Activated gamma-delta T cell treated with Interleukin-2 at 50 U/mL for 16 hours (primary cell): ENCODE measurements around the gene TEN1.
A peak's percentile ranks its signal among the peaks of the same experiment; 100 is the strongest.

ENCODE experiments used
- DNase-seq: peaks from one replicate; pipeline ENCODE4 v3.0.0-alpha.2; 2020

The TEN1 gene

DNA sequence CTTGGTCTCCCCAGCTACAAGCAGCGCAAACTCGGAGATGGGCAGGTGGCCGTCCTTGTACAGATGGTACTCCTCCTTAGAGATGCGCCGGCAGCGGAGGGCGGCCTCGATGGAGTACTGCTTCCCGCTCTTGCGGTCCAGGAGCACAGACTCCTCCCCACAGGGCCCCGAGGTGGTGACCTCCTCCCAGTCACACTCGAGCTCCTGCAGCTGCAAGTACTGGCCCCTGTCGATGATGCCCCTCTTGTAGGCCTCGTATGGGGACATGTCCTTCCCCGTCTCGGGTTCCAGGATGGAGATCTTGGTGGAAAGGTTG is 28.8 kb downstream of the TEN1 start:
- no peak for DNase-seq

GRCh38 chr17:76008208-76008607 is 29.2 kb downstream of the TEN1 start:
- DNase-seq, result no peak

DNA sequence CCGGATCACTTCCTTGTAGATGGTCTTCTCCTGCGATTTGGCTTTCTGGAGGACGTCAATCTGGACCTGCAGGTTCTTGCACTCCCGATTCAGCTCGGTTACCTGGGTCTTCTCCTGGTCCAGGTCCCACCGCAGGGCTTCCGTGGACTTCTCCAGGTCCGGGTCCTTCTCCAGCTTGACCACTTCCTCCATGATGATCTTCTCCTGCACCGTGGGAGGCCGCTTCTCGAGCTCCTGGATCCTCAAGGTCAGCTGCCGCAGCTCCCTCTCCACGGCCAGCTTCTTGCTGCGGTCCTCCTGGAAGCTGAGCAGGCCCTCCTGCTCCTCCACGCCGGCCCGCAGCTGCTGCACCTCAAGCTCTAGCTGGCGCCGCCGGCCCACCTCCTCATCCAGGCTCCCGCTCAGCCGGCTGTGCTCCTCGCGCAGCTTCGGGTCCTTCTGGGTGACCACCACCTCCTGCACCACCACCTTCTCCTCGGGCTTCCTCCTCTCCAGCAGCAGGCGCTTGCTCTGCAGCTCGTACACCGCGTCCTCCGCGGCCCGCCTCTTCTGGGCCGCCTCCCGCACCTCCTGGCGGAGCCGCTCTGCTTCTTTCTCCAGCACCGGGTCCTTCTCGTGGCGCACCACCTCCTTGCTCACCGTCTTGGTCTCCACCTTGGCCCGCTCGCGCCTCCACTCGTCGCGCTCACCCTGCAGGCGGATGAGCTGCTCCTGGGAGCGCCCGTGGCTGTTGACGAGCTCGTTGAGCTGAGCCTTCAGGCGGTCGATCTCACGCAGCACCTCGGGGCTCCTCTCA is 29.8 kb downstream of the TEN1 start:
- no peak for DNase-seq

- DNase-seq, result no peak
Observed at GRCh38 chr17:76009447-76009846, 30.4 kb downstream of the TEN1 start.

GRCh38 chr17:76009969-76010661 is 31.1 kb downstream of the TEN1 start:
- DNase-seq, result no peak

DNA sequence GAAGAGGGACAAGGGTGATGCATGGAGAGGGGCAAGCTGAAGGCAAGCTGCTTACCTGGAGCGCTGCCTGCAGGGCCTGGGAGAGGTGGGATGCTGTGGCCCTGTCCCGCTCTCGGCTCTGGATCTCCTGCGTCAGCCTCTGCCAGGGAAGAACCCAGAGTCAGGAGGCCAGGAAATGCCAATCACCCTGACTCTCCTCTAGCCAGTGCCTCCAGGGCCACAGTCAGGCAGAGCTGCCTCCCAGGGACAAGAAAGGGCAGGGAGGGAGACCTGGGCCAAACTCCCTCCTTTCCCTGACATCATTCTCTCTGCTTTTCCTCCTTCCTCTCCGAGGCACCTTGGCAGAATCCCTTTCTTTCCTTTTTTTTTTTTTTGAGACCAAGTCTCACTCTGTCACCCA is 32.9 kb downstream of the TEN1 start:
- no peak for DNase-seq

DNA sequence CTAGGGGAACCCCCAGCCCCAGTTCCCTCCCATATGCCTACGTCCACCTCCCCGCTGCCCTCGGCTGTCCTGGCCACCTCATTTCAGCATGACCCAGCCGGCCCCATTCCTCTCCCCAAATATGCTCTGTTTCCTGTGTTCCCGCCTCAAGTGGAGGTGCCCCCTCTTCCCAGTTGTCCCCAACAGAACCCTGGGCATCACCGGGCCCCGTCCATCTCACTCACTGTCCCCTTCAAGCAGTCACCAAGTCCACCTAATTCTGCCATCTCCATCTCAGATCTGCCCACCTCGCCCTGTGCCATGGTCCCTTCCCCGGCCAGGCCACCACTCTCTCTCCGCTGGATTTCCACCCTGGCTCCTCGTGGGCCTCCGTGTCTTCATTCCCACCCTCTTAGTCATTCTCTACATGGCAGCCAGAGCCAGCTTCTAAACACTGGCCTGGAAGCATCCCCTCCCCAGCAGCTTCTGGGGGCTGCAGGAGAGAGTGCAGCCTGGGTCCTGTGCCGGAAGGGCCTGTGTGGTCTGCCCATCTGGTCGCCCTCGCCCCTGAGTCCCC is 34.4 kb downstream of the TEN1 start:
- DNase-seq, result no peak

GRCh38 chr17:76014100-76014924 is 35.3 kb downstream of the TEN1 start:
- peak; percentile 79 for DNase-seq

DNA sequence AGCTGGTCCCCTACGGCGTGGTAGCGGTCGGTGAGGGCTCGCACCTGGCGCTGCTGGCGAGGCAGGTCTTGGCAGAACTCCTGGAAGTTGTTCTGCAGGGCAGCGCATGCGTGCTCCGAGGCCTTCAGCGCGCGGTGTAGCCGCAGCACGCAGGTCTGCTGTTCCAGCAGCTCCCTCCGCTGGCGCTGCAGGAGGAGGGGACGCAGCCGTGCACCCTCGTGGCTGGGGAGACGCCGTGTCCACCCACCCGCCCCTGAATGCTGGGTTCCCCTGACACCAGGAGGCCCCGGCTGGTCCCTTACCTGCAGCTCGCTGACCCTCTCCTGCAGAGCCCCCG is 35.9 kb downstream of the TEN1 start:
- DNase-seq, result no peak

DNA sequence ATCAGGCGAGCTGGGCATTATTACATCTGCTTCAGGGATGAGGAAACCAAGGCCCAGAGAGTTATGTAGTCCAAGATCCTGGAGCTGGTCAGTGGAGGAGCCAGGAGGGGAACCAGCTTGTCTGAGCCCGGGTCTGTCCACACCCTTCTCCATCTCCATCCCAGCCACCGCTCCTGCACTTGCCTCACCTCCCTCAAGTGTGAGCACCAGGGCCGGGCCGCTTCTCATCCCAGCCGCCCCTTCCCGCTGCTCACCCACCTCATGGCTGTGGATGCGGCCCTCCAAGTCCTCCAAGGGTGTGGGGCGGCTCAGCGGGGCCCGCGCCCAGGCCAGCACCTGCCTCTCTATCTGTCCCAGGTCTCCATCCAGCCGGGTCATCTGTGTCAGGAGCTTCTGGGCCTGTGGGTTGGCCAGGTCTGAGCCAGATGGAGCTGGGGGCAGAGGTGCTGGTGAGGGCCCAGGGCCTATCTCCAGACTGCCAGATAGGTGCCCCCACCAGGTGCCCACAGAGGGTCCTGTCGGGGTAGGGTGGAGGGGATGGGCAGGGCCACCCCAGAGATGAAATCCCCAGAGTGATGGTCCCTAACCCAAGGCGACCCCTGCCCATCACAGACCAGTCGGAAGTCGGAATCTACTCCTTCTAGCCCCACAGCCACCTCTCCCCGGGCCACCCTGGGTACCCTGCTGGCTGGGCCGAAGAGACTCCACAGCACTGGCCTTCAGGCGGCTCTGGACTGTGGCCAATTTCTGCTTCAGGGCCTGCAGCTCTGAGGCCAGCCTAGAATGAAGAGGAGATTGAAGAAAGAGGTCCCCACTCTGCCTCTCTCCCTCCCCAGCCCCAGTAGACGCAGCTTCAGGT is 38.7 kb downstream of the TEN1 start:
- DNase-seq, result no peak

GRCh38 chr17:76018340-76018680 is 39.3 kb downstream of the TEN1 start:
- DNase-seq, result no peak

GRCh38 chr17:76018801-76019200 is 39.8 kb downstream of the TEN1 start:
- no peak for DNase-seq

DNA sequence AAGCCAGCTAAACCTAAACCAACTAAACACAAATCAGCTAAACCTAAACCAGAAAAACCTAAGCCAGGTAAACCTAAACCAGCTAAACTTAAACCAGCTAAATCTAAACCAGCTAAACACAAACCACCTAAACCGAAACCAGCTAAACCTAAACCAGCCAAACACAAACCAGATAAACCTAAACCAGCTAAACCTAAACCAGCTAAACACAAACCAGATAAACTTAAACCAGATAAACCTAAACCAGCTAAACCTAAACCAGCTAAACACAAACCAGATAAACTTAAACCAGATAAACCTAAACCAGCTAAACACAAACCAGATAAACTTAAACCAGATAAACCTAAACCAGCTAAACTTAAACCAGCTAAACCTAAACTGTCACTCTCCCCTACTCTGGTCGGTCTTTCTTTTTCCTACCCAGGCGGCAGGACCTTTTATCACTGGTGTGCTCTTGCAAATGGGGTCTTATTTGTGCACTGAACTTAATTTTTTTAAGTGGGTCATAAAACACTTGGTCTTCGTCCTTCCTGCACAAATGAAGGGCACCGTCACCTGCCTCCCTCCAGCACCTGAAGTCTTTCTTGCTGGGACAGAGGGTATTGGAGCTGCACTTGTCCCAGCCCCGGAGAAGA is 40.9 kb downstream of the TEN1 start:
- DNase-seq, result no peak

DNA sequence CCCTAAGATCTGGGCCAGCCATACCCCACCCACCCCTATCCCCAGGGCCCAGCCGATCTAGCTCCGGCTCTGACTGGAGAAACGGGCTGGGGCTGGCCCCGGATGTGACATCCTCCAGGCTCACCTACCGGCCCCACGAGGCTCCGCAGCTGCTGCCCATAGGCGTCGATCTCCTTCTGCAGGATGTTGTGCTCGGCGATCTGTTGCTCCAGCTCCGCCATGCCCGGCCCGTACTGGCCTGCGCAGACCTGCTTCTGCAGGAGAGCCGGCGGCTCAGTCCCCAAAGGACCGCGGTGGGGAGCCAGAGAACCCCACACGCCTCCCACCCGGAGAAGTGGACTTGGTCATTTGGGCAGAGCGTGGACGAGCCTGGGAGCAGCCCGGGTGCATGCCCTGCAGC is 43.2 kb downstream of the TEN1 start:
- DNase-seq, result no peak

DNA sequence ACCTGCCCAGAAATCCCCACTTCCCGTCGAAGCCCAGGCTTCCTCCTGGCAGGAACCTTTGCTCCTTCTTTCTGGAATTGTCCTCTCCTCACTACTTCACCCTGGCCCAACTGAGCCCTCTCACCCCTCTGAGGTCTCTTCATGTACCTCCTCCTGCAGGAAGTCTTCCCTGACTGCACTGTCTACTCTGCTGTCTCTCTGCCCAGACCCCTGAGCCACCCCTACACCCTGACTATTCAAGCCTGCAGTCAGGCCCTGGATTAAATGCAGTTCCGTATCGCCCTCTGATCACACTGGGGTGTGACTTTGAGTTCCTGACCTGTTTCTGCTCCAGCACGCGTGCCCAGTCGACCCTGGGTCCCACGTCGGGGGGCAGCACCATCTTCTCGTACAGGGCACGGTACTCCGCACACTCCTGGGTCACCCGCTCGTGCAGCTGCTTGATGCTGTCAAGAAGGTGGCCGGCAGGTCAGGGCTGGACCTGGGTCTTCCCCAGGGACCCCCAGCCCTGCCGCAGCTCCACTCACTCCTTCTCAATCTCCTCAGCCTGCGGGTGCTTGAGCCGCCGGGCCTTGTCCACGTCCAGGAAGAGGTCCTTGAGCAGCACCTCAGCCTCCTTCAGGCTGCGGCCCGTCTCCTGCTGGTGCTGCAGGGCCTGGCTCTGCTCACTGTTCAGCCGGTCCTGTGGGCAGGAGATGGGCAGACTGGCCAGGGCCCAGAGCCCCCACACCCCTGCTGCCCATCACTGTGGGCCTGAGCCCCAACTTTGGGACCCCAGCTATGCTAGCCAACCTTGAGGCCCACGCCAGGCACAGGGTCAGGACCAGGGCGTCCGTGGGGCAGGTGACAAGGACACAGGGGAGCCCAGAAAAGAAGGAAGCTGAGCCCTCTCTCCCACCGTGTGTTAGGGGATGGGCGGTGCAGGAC is 44.2 kb downstream of the TEN1 start:
- no peak for DNase-seq

DNA sequence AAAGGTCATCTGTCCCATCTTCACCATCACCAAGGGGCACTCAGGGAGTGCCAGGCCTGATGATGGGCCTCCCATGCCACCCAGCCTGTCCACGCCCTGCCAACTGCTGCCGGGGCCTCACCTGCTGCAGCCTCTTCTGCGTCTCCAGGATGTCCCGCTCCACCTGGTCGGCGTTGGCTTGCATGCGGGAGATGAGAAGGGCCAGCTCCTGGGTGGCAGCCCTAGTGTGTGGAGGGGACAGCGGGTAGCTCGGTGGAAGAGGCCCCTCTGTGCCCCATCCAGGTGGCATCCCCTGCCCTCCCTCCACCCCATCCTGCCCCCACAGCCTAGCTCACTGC is 44.8 kb downstream of the TEN1 start:
- DNase-seq, result no peak

- no peak for DNase-seq
Observed at GRCh38 chr17:76024353-76024752, 45.3 kb downstream of the TEN1 start.

GRCh38 chr17:76025294-76025693 is 46.3 kb downstream of the TEN1 start:
- no peak for DNase-seq

- DNase-seq, result no peak
Observed at GRCh38 chr17:76026714-76027158, 47.7 kb downstream of the TEN1 start.

DNA sequence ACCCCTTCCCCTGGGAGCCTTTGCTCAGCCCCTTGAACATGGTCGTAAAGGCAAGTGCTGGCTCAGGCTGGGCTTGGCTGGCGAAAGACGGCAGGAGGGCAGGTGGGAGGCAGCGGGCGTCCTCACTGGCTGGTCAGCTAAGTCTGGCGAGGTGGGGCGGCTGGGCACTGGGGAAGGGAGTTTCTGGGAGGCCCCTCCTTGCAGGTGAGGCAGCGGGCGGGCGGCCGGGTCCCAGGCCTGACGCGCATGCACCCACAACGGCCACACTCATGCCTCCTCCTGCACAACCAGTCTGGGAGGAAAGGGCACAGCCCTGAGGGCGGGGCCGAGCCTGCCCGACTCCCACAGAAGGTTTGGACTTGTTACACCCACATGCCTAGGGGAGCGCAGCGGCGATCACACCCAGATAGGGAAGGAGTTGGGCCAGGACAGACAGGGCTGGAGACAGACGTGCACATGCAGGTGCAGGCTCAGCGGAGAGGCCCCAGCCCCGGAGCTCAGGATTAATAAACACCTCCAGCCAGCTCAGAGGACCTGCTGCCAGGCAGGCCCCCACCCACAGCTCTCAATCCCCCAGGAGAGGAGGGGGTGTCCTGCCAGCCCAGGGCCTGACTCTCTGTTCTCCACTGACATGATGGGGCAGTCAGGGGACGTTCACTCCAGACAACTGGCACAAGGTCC is 48.3 kb downstream of the TEN1 start, which contains the start of gene EVPL:
Gene EVPL, minus strand, starts transcription at position 148 of the 681 bp plus-strand sequence. Its CDS starts 108 bp downstream, at position 40.
- DNase-seq, result no peak
